Fibroblast of skin of back (primary cell): ENCODE data around the gene BPGM.
"Not testable (repeated sequence)": the region's sequence is repeated elsewhere in the genome, so short reads cannot be mapped to it uniquely, and the experiment has no call there.

Experiments used
- DNase-seq: peaks from one replicate; pipeline ENCODE4 v3.0.0-alpha.2; 2013

Gene BPGM

GRCh38 chr7:134665045-134665444 is 18.4 kb downstream of the BPGM start:
- not testable (repeated sequence) for DNase-seq

GRCh38 chr7:134667899-134668298 is 21.2 kb downstream of the BPGM start:
- no peak for DNase-seq

DNA sequence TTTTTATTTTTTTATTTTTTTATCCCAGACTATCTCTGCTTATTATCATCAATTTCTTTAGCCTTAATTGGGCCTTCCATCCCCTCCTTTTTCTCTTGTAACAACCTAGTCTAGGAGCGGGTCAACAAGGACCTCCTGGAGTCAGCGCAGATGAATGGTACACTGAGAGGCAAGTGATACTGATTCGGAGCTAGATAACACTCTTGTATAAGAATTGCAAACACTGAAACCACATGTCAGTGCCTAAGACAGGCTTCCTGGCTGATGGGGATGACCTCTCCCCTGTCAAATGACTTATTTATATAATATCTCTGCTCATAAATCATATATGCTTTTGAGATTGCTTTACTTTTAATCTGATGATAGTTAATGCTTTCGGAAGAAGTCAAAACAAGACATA is 22.7 kb downstream of the BPGM start:
- no peak for DNase-seq

DNA sequence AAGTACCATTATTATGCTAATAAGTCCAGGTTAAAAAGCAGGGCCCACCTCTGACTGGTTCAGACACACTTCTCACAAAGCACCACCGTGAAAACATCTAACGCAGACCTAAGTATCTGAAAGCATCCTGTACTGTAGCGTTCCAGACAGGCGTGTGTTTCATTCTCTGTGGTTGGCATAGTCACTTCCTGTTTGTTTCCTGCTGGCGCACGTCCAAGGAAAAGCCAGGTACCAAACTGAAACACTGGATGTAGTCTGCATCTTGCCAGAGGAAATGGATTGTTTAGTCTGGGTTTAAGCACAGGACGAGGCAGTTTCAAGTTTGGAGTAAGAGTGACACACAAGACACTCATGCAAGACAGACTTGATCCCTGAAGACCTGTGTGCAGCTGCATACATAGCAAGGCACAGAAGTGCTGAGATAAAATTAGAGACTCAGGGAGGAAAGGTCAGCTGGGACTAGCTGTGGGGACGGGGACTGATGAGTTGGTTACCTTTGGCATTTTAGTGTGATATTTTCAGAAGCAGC is 23.3 kb downstream of the BPGM start:
- peak; percentile 91 for DNase-seq

GRCh38 chr7:134671609-134672008 is 25.0 kb downstream of the BPGM start:
- DNase-seq = no peak

- no peak for DNase-seq
These were observed 27.8 kb downstream of the BPGM start for GRCh38 chr7:134674424-134674823.

- DNase-seq = no peak
These were observed 30.1 kb downstream of the BPGM start for GRCh38 chr7:134676743-134677142.

DNA sequence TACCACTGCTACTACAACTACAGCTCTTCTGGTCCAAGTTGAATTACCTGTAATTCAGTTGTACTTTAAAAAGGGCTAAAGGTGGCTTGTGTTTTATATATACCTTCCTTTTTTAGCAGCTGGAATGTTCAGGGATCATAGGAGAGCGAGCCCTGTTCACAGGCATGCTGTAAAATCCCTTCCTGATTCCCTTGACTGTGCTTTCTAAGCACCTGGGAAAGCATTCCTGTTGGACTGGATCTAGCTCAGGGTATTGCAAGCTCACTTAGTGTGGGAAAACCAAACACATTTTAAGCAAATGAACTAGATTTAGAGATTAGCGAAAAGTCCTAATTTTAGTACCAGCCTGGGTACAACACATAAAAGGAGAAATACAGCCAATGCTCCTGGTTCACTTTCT is 31.5 kb downstream of the BPGM start:
- no peak for DNase-seq

DNA sequence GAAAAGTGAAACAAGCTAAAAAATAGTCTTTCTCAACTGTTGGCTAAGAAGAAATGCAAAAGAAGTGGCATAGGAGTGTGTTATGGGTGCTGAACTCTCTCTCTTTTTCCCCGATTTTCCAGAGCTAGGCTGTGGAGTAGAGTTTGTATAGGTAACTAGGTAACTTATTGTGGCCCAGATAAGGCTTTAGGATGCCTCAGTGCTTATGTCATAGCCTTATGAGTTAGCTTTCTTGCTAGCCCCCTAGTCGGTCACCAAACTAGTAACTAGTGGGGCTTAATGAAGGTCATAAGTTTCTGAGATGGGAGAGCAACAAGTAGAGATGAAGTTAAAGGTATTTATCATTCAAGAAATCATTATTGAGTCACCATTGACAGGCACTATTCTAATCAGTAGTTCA is 32.4 kb downstream of the BPGM start:
- DNase-seq = no peak

DNA sequence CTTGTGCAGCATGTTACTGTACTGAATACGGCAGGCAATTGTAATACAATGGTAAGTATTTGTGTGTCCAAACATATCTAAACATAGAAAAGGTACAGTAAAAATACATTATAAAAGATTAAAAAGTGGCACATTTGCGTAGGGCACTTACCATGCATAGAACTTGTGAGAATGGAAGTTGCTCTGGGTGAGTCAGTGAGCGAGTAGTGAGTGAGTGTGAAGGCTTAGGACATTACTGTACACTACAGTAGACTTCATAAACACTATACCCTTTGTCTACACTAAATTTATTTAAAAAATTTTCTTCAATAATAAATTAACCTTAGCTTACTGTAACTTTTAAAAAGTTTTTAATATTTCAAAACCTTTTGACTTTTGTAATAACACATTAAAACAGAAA is 37.5 kb downstream of the BPGM start:
- DNase-seq = peak; percentile 48

GRCh38 chr7:134685250-134685649 is 38.6 kb downstream of the BPGM start:
- DNase-seq = no peak

DNA sequence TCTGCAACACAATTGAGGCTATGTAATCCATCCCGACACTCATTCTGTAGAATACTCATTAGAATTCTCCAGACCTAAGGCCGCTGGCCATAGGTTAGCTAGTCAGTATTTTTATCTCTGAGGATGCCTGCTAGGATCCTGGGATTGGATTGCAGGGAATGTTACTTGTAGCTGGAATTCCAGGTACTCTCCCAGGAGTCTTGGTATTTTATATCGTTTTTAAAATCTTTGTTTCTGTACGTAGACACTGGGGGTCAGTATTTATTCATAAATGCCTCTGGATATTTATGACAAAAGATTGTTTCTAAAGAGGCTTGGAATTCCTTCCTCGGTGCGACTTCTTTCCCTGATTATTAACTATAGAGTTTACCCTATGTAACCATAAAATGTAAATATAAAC is 40.1 kb downstream of the BPGM start:
- DNase-seq = peak; percentile 52

- DNase-seq = not testable (repeated sequence)
These were observed 42.9 kb downstream of the BPGM start for GRCh38 chr7:134689550-134689949.

GRCh38 chr7:134690016-134690415 is 43.4 kb downstream of the BPGM start:
- peak; percentile 86 for DNase-seq

- peak; percentile 71 for DNase-seq
These were observed 44.2 kb downstream of the BPGM start for GRCh38 chr7:134690614-134691504.

DNA sequence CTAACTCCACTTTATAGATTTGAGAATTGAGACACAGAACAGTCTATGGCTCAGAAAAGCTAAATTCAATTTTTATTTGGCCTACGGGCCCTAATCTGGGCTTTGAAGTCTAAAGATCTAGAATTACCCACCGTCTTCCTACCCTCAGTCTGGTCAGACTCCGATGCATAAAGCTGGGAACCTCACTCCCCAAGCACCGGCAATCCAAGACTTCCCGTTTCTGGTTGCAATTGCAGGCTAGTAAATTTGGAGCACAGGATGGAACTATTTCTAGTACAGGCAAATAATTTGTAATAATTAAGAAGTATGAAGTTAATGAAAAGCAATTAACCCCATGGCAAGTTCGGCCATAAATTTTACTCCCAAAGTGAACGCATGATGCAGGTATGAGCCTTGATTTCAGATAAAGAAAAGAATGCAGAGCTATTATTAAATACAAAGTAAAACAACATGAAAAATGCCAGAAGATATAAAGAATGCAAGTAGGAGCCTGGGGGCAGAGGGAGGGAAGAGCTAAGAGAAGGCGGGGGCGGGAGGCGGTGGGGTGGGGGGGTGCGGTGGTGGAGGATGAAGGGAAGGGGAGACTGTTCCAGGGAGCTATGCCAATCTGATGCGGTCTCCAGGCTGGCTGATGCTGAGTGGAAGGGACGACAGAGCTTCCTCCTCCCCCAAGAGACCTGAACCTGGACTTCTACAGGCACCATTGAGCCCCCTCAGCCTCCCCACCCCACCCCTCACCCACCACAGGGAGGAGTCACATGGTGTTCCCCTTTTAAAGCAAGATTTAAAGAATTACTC is 45.1 kb downstream of the BPGM start:
- peak; percentile 86 for DNase-seq

- peak; percentile 82 for DNase-seq
These were observed 45.7 kb downstream of the BPGM start for GRCh38 chr7:134692344-134692705.

GRCh38 chr7:134693256-134693655 is 46.6 kb downstream of the BPGM start:
- DNase-seq = peak; percentile 97

DNA sequence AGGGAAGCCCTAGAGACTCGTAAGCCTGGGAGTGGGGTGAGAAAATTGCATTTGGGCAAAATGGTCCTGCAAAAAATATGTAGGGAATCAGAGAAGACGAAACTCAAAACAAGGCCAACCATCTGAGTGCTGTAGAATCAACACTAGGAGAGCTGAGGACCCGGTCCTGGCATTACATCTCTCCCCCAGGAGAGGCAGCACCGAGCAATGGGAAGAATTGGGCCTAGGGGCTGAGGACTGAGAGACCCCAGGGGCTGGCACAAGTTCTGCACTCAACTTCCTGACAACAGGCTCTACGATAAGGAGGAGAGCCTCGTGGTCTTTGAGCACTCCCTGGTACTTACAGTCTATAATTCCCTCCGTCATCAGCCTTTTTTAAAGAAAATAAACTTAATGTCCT is 47.6 kb downstream of the BPGM start:
- DNase-seq = no peak

GRCh38 chr7:134694767-134695166 is 48.1 kb downstream of the BPGM start:
- no peak for DNase-seq

DNA sequence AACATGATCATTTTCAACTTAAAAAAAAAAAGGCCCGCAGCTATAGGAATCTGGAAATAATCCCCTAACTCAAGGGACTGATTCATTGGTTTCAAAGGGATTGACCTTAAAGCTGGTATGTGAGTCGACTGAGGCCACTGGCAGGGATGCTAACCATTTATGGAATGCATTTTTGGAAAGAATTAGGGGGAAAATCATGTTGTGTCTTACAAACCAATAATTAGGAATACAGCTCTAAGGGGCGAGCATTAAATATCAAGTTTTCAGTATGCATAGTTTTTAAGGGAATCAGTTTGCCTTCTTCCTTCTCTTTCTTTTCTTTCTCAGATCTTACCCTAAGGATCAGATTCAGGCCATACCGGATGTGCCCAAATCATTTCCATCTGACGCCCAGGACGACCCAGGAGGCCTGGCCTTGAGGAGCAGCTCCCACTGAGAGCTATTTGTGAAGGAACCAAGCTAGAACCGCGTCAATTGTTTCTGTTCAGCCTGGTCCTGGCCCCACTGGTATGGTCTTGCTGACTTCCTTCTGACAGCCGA is 48.7 kb downstream of the BPGM start:
- peak; percentile 94 for DNase-seq

- DNase-seq = no peak
These were observed 49.6 kb downstream of the BPGM start for GRCh38 chr7:134696261-134696660.

- DNase-seq = no peak
These were observed 50.7 kb downstream of the BPGM start for GRCh38 chr7:134697205-134697886.
